H1 (cell line): ENCODE data around the gene CISD1. TPM values are rescaled to one million over a fixed set of nuclear protein-coding genes. Genes with fewer than 3 reads are reported as not detected.

Experiments used
- CTCF ChIA-PET: fragments of 300-600 bp; sonication (Branson Sonifier 250); formaldehyde crosslinking; loops from one replicate; lab custom pipeline; 2021; ENCODE audit not compliant: partially characterized antibody; lab: Charles Lee
- POLR2A ChIA-PET: fragments of 300-600 bp; sonication (Branson Sonifier 250); formaldehyde crosslinking; loops from one replicate; lab custom pipeline; 2021; ENCODE audit warnings: inconsistent platforms; ENCODE audit not compliant: partially characterized antibody; lab: Charles Lee
- DNase-seq, 2 experiments: peaks; one replicate each; pipeline versions ENCODE4 v3.0.0 to v3.0.0-alpha.2; 2010 to 2022; ENCODE audit warnings: low spot score in 2 of 2, low read depth in 1 of 2, mixed read lengths in 1 of 2
- FAIRE-seq: peaks from 2 replicates; lab custom pipeline; 2011; peaks lifted over from hg19 to GRCh38; lab: Jason Lieb, UNC
- H2AFZ ChIP-seq: 2 replicates; pipeline ENCODE4 v1.8.1; 2012; ENCODE audit warnings: low read length, inconsistent platforms
- H2AK5ac ChIP-seq: 2 replicates; pipeline ENCODE4 v1.6.1; 2013; ENCODE audit warnings: low read depth, low read length
- H2BK120ac ChIP-seq: replicated peaks from 2 replicates; pipeline ENCODE3; 2013; ENCODE audit warnings: low read depth, low read length, inconsistent platforms
- H2BK12ac ChIP-seq: 2 replicates; pipeline ENCODE4 v1.6.1; 2013; ENCODE audit warnings: low read depth, low read length
- H2BK15ac ChIP-seq: 2 replicates; pipeline ENCODE4 v1.6.1; 2013; ENCODE audit warnings: low read length
- H2BK20ac ChIP-seq: 2 replicates; pipeline ENCODE4 v1.6.1; 2013; ENCODE audit warnings: low read length
- H2BK5ac ChIP-seq: 2 replicates; pipeline ENCODE4 v1.6.1; 2013; ENCODE audit warnings: low read depth, low read length
- H3K14ac ChIP-seq: 2 replicates; pipeline ENCODE4 v1.6.1; 2013; ENCODE audit warnings: inconsistent platforms; ENCODE audit not compliant: insufficient read length
- H3K18ac ChIP-seq: 2 replicates; pipeline ENCODE4 v1.6.1; 2013; ENCODE audit warnings: low read length; ENCODE audit errors: extremely low read depth
- H3K23ac ChIP-seq: 2 replicates; pipeline ENCODE4 v1.6.1; 2013; ENCODE audit warnings: inconsistent platforms; ENCODE audit not compliant: insufficient read length
- H3K23me2 ChIP-seq: 2 replicates; pipeline ENCODE4 v1.6.1; 2013; ENCODE audit warnings: low read depth, low read length
- H3K27ac ChIP-seq: 2 replicates; pipeline ENCODE4 v1.6.1; 2011; ENCODE audit warnings: low read depth, low read length, inconsistent platforms
- H3K27me3 ChIP-seq, 4 experiments: replicated peaks in 1 of 4; 1 replicate in 1 of 4; 2 replicates in 3 of 4; pipeline versions ENCODE4 v1.6.1 to v1.8.1; 2011 to 2013; ENCODE audit warnings: low read length in 3 of 4, mild to moderate bottlenecking in 3 of 4, inconsistent platforms in 2 of 4, mixed read lengths in 2 of 4, moderate library complexity in 1 of 4; ENCODE audit not compliant: control insufficient read depth in 3 of 4, insufficient read depth in 3 of 4; ENCODE audit errors: extremely low read depth in 1 of 4
- H3K36me3 ChIP-seq, 4 experiments: 2 replicates each; pipeline versions ENCODE4 v1.6.1 to v1.8.1; 2011 to 2013; ENCODE audit warnings: mild to moderate bottlenecking in 4 of 4, low read length in 3 of 4, moderate library complexity in 2 of 4, control low read depth in 1 of 4, inconsistent platforms in 1 of 4; ENCODE audit not compliant: insufficient read depth in 4 of 4, control insufficient read depth in 2 of 4
- H3K4ac ChIP-seq: replicated peaks from 2 replicates; pipeline ENCODE3; 2013; ENCODE audit warnings: low read length, low read depth, mixed read lengths, inconsistent platforms; ENCODE audit not compliant: insufficient read length
- H3K4me1 ChIP-seq, 4 experiments: replicated peaks in 1 of 4; 1 replicate in 1 of 4; 2 replicates in 3 of 4; pipeline versions ENCODE4 v1.6.1 to v1.8.1; 2011 to 2013; ENCODE audit warnings: low read length in 3 of 4, inconsistent platforms in 2 of 4, mixed read lengths in 1 of 4; ENCODE audit not compliant: insufficient read depth in 4 of 4, control insufficient read depth in 3 of 4
- H3K4me2 ChIP-seq, 2 experiments: 2 replicates each; pipeline versions ENCODE4 v1.6.1 to v1.8.1; 2011 to 2013; ENCODE audit warnings: low read depth in 2 of 2, low read length in 2 of 2, control low read depth in 1 of 2, inconsistent platforms in 1 of 2, mild to moderate bottlenecking in 1 of 2; ENCODE audit not compliant: insufficient read depth in 1 of 2
- H3K4me3 ChIP-seq, 4 experiments: fragments of 200-600, 300-600 bp in 1 of 4; sonication (generic), shearing (Covaris generic), sonication (Bioruptor Twin) in 1 of 4; 2 replicates each; pipeline versions ENCODE4 v1.5.1 to v1.8.1; 2011 to 2016; ENCODE audit warnings: low read length in 4 of 4, low read depth in 3 of 4, control low read depth in 2 of 4, inconsistent platforms in 2 of 4, mild to moderate bottlenecking in 2 of 4, mixed read lengths in 1 of 4, moderate library complexity in 1 of 4; ENCODE audit not compliant: insufficient read depth in 2 of 4; ENCODE audit errors: extremely low read depth in 1 of 4
- H3K56ac ChIP-seq: replicated peaks from 2 replicates; pipeline ENCODE3; 2013; ENCODE audit warnings: low read depth, mild to moderate bottlenecking, mixed read lengths, low read length, inconsistent platforms; ENCODE audit not compliant: insufficient read length
- H3K79me1 ChIP-seq: 2 replicates; pipeline ENCODE4 v1.6.1; 2013; ENCODE audit warnings: low read depth, low read length, control low read depth
- H3K79me2 ChIP-seq, 2 experiments: 2 replicates each; pipeline versions ENCODE4 v1.6.1 to v1.8.1; 2012 to 2013; ENCODE audit warnings: low read length in 2 of 2, mild to moderate bottlenecking in 2 of 2, inconsistent platforms in 1 of 2; ENCODE audit not compliant: insufficient read depth in 2 of 2, control insufficient read depth in 1 of 2
- H3K9ac ChIP-seq, 4 experiments: replicated peaks in 1 of 4; 1 replicate in 1 of 4; 2 replicates in 3 of 4; pipeline versions ENCODE4 v1.6.1 to v1.8.1; 2011 to 2013; ENCODE audit warnings: low read depth in 3 of 4, low read length in 3 of 4, control low read depth in 2 of 4, mild to moderate bottlenecking in 2 of 4, moderate library complexity in 2 of 4, inconsistent platforms in 1 of 4; ENCODE audit errors: extremely low read depth in 1 of 4
- H3K9me3 ChIP-seq, 2 experiments: 2 replicates each; pipeline versions ENCODE4 v1.6.1 to v1.8.1; 2012 to 2013; ENCODE audit warnings: mild to moderate bottlenecking in 2 of 2, moderate library complexity in 2 of 2, control low read depth in 1 of 2, inconsistent platforms in 1 of 2, low read depth in 1 of 2, low read length in 1 of 2, mixed read lengths in 1 of 2; ENCODE audit not compliant: insufficient read depth in 2 of 2
- H4K20me1 ChIP-seq, 2 experiments: replicated peaks in 1 of 2; 2 replicates each; pipeline versions ENCODE3 to v1.8.1; 2011 to 2013; ENCODE audit warnings: inconsistent platforms in 2 of 2, low read length in 2 of 2, mild to moderate bottlenecking in 1 of 2; ENCODE audit not compliant: insufficient read depth in 2 of 2, control insufficient read depth in 1 of 2
- H4K5ac ChIP-seq: 2 replicates; pipeline ENCODE4 v1.6.1; 2013; ENCODE audit warnings: low read length, low read depth, mixed read lengths, inconsistent platforms; ENCODE audit not compliant: insufficient read length
- H4K8ac ChIP-seq: 2 replicates; pipeline ENCODE4 v1.8.0; 2013; ENCODE audit warnings: mild to moderate bottlenecking, moderate library complexity, low read length, inconsistent platforms; ENCODE audit not compliant: insufficient read depth; ENCODE audit errors: extremely low read depth
- H4K91ac ChIP-seq: replicated peaks from 2 replicates; pipeline ENCODE3; 2013; ENCODE audit warnings: low read length, mixed read lengths, inconsistent platforms; ENCODE audit not compliant: insufficient read length
- EZH2 ChIP-seq: fragments of 200-600 bp; sonication (generic); IDR thresholded peaks from 2 replicates; pipeline ENCODE4 v1.7.1; 2012; ENCODE audit warnings: low read depth, mild to moderate bottlenecking, moderate library complexity, low read length, inconsistent platforms; ENCODE audit not compliant: severe bottlenecking
- POLR2A ChIP-seq, 2 experiments: IDR thresholded peaks; 1 replicate in 1 of 2; 2 replicates in 1 of 2; pipeline ENCODE4 v1.6.1; 2011; ENCODE audit warnings: low read depth in 2 of 2, low read length in 2 of 2, mild to moderate bottlenecking in 2 of 2; ENCODE audit errors: control extremely low read depth in 1 of 2
- RAD21 ChIP-seq, 2 experiments: IDR thresholded peaks in 1 of 2; conservative IDR thresholded peaks in 1 of 2; 2 replicates each; pipeline ENCODE4 v1.6.1; 2011; ENCODE audit warnings: low read depth in 2 of 2, low read length in 2 of 2, improper control_type of control experiment in 1 of 2, inconsistent platforms in 1 of 2, mild to moderate bottlenecking in 1 of 2, moderate library complexity in 1 of 2
- TAF7 ChIP-seq: optimal IDR thresholded peaks from 2 replicates; pipeline ENCODE3; 2011; ENCODE audit warnings: low read depth, mild to moderate bottlenecking, inconsistent platforms, low read length, moderate library complexity, borderline replicate concordance
- polyA plus RNA-seq, 7 experiments: library from polyadenylated mRNA; depleted of rRNA in 3 of 7; stranded (reverse) in 5 of 7; unstranded in 2 of 7; fragments of >200 nt in 5 of 7; fragments of 200-250 nt in 2 of 7; gene quantifications; 1 replicate in 5 of 7; 2 replicates in 1 of 7; 4 replicates in 1 of 7; pipeline versions ENCODE4 v1.2.1 to v1.2.3, GENCODE V29; 2011 to 2013; ENCODE audit warnings: missing spikeins in 2 of 7, mixed read lengths in 2 of 7
- total RNA-seq: library from RNA; stranded (reverse); fragmentation: NEBNext Ultra II Directional; extraction: Animal tissue kit (Norgen Biotek cat#: 25700); gene quantifications from 2 replicates; pipeline ENCODE4 v1.2.1, GENCODE V29; 2021

CISD1 gene
- total and polyA plus RNA-seq, 2 of the 8 experiments (the other 6 are each of a cell fraction or from before 2014, with no cell fraction given), result 22.6 to 43.2 TPM

GRCh38 chr10:58316874-58317273 is 47.9 kb downstream of the CISD1 start:
- no peak for FAIRE-seq
- H3K56ac ChIP-seq, result no peak overlapping the region

More at GRCh38 chr10:58316874-58317273, 47.9 kb downstream of the CISD1 start:
- Histone ChIP-seq H3K4ac (no peak overlapping the region), H3K79me2 (no peaks in the 10 kb centered on the region), H3K9ac (no peak overlapping the region), H3K23ac (no peak overlapping the region), H2BK20ac (no peak overlapping the region), H2BK120ac (no peak overlapping the region), H4K20me1 (no peaks in the 10 kb centered on the region), H3K23me2 (no peaks in the 10 kb centered on the region), H3K4me2 (no peak overlapping the region), H2BK12ac (no peak overlapping the region), H3K4me3 (no peak overlapping the region), H3K27ac (no peak overlapping the region), H3K4me1 (no peaks in the 10 kb centered on the region), H2BK5ac (no peak overlapping the region), H3K27me3 (no peaks in the 10 kb centered on the region), H3K36me3 (no peaks in the 10 kb centered on the region), H3K18ac (no peak overlapping the region), H4K5ac (no peak overlapping the region), H2AFZ (no peak overlapping the region)
- CTCF ChIA-PET, result interaction anchor here (1.5 kb wide), 1 partner anchor 15 kb away, joined by 4 read pairs; no protein-coding TSS in a partner anchor
- POLR2A ChIA-PET, result no interaction called here
- DNase-seq, result no peak
- no peak for TF ChIP-seq POLR2A (IDR thresholded peaks at IDR 0.05; ENCODE audit: control extremely low read depth in 1 of 2, low read depth in 2 of 2, low read length in 2 of 2)
- no peak for TF ChIP-seq EZH2
- TF ChIP-seq TAF7, result no peak
- TF ChIP-seq RAD21 (IDR thresholded peaks at IDR 0.05 in 1 of 2, conservative IDR thresholded peaks at IDR 0.05 in 1 of 2; ENCODE audit: low read depth in 2 of 2, low read length in 2 of 2), result no peak
- TF ChIP-seq, all 59 proteins: peak for 0
- no peak overlapping the region for H4K91ac ChIP-seq
- no peaks in the 10 kb centered on the region for H3K9me3 ChIP-seq
- H4K8ac ChIP-seq, result no peak overlapping the region
- H2BK15ac ChIP-seq, result no peak overlapping the region
- no peak overlapping the region for H2AK5ac ChIP-seq
- no peaks in the 10 kb centered on the region for H3K79me1 ChIP-seq
- H3K14ac ChIP-seq, result no peak overlapping the region
